OCI-LY7 (cell line): ENCODE data around the gene CDKL2. TPM values are rescaled to one million over a fixed set of nuclear protein-coding genes. Genes with fewer than 3 reads are reported as not detected.
A peak's percentile ranks its signal among the peaks of the same experiment; 100 is the strongest.

Experiments used
- Bru-seq: library from RNA; stranded (reverse); fragments of 400-500 nt; gene quantifications from one replicate; lab custom pipeline; 2021; lab: Mats Ljungman, UMichigan
- BruChase-seq, 2 experiments: library from RNA; stranded (reverse); fragments of 400-500 nt; gene quantifications; one replicate each; lab custom pipeline; 2021; lab: Mats Ljungman, UMichigan
- BruUV-seq: library from RNA; stranded (reverse); fragments of 400-500 nt; replicated peaks from 2 replicates; lab custom pipeline; 2021; lab: Mats Ljungman, UMichigan
- CTCF ChIA-PET: fragments of 300-600 bp; sonication (Branson Sonifier 250); formaldehyde crosslinking; loops from one replicate; lab custom pipeline; 2022; ENCODE audit warnings: antibody characterized with exemption; ENCODE audit not compliant: unreplicated experiment; lab: Charles Lee
- POLR2A ChIA-PET: fragments of 300-600 bp; sonication (Branson Sonifier 250); formaldehyde crosslinking; loops from one replicate; lab custom pipeline; 2022; ENCODE audit warnings: antibody characterized with exemption; lab: Charles Lee
- DNase-seq: peaks from one replicate; pipeline ENCODE4 v3.0.0-alpha.2; 2015; ENCODE audit warnings: low spot score
- H2AFZ ChIP-seq: fragments of 200-600 bp; sonication (generic), shearing (Covaris generic); 2 replicates; pipeline ENCODE4 v1.6.1; 2014; ENCODE audit warnings: mild to moderate bottlenecking, antibody characterized with exemption, low read length, moderate library complexity
- H3K27ac ChIP-seq: fragments of 200-600 bp; sonication (generic); 2 replicates; pipeline ENCODE4 v1.5.1; 2014; ENCODE audit warnings: mixed run types, low read depth, mild to moderate bottlenecking, moderate library complexity, low read length, inconsistent platforms; ENCODE audit not compliant: poor library complexity, severe bottlenecking
- H3K36me3 ChIP-seq: fragments of 200-600 bp; sonication (generic); 2 replicates; pipeline ENCODE4 v1.6.1; 2014; ENCODE audit warnings: mild to moderate bottlenecking, antibody characterized with exemption, low read length, moderate library complexity, mixed read lengths; ENCODE audit not compliant: insufficient read depth
- H3K4me1 ChIP-seq: fragments of 200-600 bp; sonication (generic); 2 replicates; pipeline ENCODE4 v1.5.1; 2014; ENCODE audit warnings: mild to moderate bottlenecking, low read length; ENCODE audit not compliant: insufficient read depth, poor library complexity, severe bottlenecking
- H3K4me2 ChIP-seq: fragments of 200-600 bp; sonication (generic); 2 replicates; pipeline ENCODE4 v1.6.1; 2014; ENCODE audit warnings: mild to moderate bottlenecking, low read length
- H3K4me3 ChIP-seq: fragments of 200-600 bp; sonication (generic); 2 replicates; pipeline ENCODE4 v1.5.1; 2014; ENCODE audit warnings: mild to moderate bottlenecking, low read depth, low read length; ENCODE audit not compliant: poor library complexity, severe bottlenecking
- H3K79me2 ChIP-seq: fragments of 200-600 bp; sonication (generic); 2 replicates; pipeline ENCODE4 v1.6.1; 2016; ENCODE audit warnings: low read depth, mild to moderate bottlenecking, low read length, moderate library complexity, mixed read lengths; ENCODE audit not compliant: insufficient read depth
- H3K9me2 ChIP-seq: fragments of 200-600 bp; sonication (generic); 2 replicates; pipeline ENCODE4 v1.6.1; 2016; ENCODE audit warnings: mild to moderate bottlenecking, low read length, mixed read lengths; ENCODE audit not compliant: insufficient read depth
- H3K9me3 ChIP-seq: fragments of 200-600 bp; sonication (generic); 2 replicates; pipeline ENCODE4 v1.6.1; 2014; ENCODE audit warnings: mild to moderate bottlenecking, mixed run types, low read length, mixed read lengths
- H4K20me1 ChIP-seq: fragments of 200-600 bp; sonication (generic); 2 replicates; pipeline ENCODE4 v1.6.1; 2014; ENCODE audit warnings: mild to moderate bottlenecking, antibody characterized with exemption, low read length, moderate library complexity, mixed read lengths; ENCODE audit not compliant: insufficient read depth
- CTCF ChIP-seq: fragments of 200-600 bp; sonication (generic); conservative IDR thresholded peaks from 2 replicates; pipeline ENCODE4 v1.5.1; 2014; ENCODE audit warnings: mild to moderate bottlenecking, antibody characterized with exemption, low read length, moderate library complexity, mixed read lengths
- EZH2phosphoT487 ChIP-seq: fragments of 200-600 bp; sonication (generic); IDR thresholded peaks from 2 replicates; pipeline ENCODE4 v1.6.1; 2018; ENCODE audit warnings: low read depth, borderline replicate concordance, mild to moderate bottlenecking, mixed run types, antibody characterized with exemption, low read length, moderate library complexity, mixed read lengths
- intact Hi-C: fragments of 100-400 bp; cut with micrococcal nuclease; formaldehyde crosslinking; loops from one replicate; pipeline ENCODE4 v1.10.0; 2022; ENCODE audit not compliant: unreplicated experiment
- long read RNA-seq: library from polyadenylated mRNA; stranded (forward); transcript quantifications from one replicate; pipeline ENCODE4 v2.0.0, GENCODE V29; 2022
- total RNA-seq, 2 experiments: library from RNA; depleted of rRNA in 1 of 2; stranded (reverse); fragments of >200 nt in 1 of 2; shearing (Covaris generic) in 1 of 2; gene quantifications; 2 replicates each; pipeline ENCODE4 v1.2.3, GENCODE V29; 2014 to 2022

CDKL2 gene
- total RNA-seq (2014; rRNA removed; shearing (Covaris generic)) (0.06 and 0.13 TPM in 2 replicates), total RNA-seq (2022) (0.15 and 0.19 TPM in 2 replicates), Bru-seq, nascent RNA (percentile 19 among the genes with signal in this experiment), BruChase-seq, experiment 1, labeled RNA remaining after a 6-hour chase (percentile 18 among the genes with signal in this experiment), BruChase-seq, experiment 2, labeled RNA remaining after a 2-hour chase (percentile 27 among the genes with signal in this experiment)
- long read RNA-seq: 0 reads

GRCh38 chr4:75630174-75630936, at the start of gene CDKL2:
TSS of gene CDKL2 (minus strand) at chr4:75630528. CDS start at chr4:75625988, 4,540 bp downstream.
- Histone ChIP-seq H4K20me1 (no peaks in the 10 kb centered on the region), H3K9me2 (no peaks in the 10 kb centered on the region), H3K79me2 (no peaks in the 10 kb centered on the region), H3K36me3 (no peaks in the 10 kb centered on the region), H3K4me1 (no peaks in the 10 kb centered on the region), H3K4me2 (peak within 1 kb of the TSS; percentile 67), H3K4me3 (peak within 1 kb of the TSS; percentile 58), H3K27ac (no peak within 1 kb of the TSS), H3K9me3 (no peaks in the 10 kb centered on the region), H2AFZ (peak within 1 kb of the TSS; percentile 90)
- CTCF ChIA-PET: no interaction called here
- BruUV-seq: no TSS peak
- intact Hi-C loops: no loop called here
- POLR2A ChIA-PET: interaction anchor here (0.5 to 1.7 kb wide), 2 partner anchors 17 to 1012 kb away, joined by 3 to 6 read pairs; no protein-coding TSS in a partner anchor
- TF ChIP-seq EZH2phosphoT487: no peak
- no peak for TF ChIP-seq CTCF
- DNase-seq: peak; percentile 52

GRCh38 chr4:75678965-75679364, 48.6 kb upstream of the CDKL2 start:
- Histone ChIP-seq H2AFZ (no peak overlapping the region), H3K4me1 (peaks cover 5% of the 10 kb centered on the region), H3K9me2 (no peaks in the 10 kb centered on the region), H3K79me2 (peaks cover 4% of the 10 kb centered on the region; the same call in 1 of the 2 replicates), H3K4me2 (no peak overlapping the region), H3K9me3 (no peaks in the 10 kb centered on the region), H4K20me1 (no peaks in the 10 kb centered on the region), H3K27ac (no peak overlapping the region), H3K4me3 (no peak overlapping the region), H3K36me3 (no peaks in the 10 kb centered on the region)
- intact Hi-C loops: no loop called here
- BruUV-seq: no TSS peak
- CTCF ChIA-PET: no interaction called here
- DNase-seq: no peak
- POLR2A ChIA-PET: no interaction called here
- TF ChIP-seq EZH2phosphoT487 (no peak), CTCF (no peak)
